ENCODE measurements around the gene DDX1. TPM values are rescaled to one million over a fixed set of nuclear protein-coding genes. Genes with fewer than 3 reads are reported as not detected.
A peak's percentile ranks its signal among the peaks of the same experiment; 100 is the strongest.

Gene DDX1
- total RNA-seq, 2 experiments from 2014 or later = 70.2 to 72.1 TPM

DNA sequence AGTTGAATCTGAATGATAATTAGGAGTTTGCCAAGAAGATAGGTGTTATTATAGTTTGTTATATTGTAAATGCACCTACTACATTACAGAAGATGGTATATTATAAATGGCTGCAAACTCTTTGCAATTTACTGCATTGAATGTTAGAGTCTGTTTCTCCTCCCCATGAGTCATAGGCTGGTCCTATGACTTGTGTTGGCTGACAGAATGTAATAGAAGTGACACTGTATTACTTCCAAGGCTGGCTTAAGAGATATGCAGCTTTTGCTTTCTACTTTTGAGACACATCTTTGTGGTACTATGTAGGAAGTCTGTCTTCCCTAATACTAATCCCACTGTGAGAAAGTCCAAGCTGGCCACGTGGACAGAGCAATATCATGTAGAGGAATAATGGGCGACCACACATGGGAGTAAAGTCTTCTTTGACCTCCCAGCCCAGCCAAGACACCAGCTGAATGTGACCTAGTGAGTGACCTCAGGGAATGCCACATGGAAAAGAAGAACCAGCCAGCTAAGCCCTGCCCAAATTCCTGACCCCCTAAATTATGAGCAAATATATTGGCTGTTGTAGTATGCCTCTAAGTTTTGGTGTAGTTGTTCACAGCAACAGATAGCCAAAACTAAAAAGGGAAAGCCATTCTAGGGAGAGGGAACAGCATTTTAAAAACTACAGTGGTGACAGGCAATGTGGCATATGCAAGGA lies 6.8 kb upstream of the DDX1 start:
- Mint-ChIP-seq H3K27me3 (ENCODE audit: low read depth) (no peaks in the 10 kb centered on the region), H3K36me3 (ENCODE audit: low read depth) (no peaks in the 10 kb centered on the region), H3K27ac (no peak overlapping the region), H3K9me3 (ENCODE audit: insufficient read depth) (no peaks in the 10 kb centered on the region), H3K4me3 (no peak overlapping the region), H3K4me1 (ENCODE audit: low read depth) (no peaks in the 10 kb centered on the region)
- DNase-seq (peak; percentile 2), ATAC-seq (no peak)
- CTCF ChIA-PET = interaction anchor here (1.0 to 1.6 kb wide), 3 partner anchors 8 to 11 kb away, joined by 3 to 5 read pairs (median 4); no protein-coding TSS in a partner anchor
- POLR2A ChIA-PET = no interaction called here

DNA sequence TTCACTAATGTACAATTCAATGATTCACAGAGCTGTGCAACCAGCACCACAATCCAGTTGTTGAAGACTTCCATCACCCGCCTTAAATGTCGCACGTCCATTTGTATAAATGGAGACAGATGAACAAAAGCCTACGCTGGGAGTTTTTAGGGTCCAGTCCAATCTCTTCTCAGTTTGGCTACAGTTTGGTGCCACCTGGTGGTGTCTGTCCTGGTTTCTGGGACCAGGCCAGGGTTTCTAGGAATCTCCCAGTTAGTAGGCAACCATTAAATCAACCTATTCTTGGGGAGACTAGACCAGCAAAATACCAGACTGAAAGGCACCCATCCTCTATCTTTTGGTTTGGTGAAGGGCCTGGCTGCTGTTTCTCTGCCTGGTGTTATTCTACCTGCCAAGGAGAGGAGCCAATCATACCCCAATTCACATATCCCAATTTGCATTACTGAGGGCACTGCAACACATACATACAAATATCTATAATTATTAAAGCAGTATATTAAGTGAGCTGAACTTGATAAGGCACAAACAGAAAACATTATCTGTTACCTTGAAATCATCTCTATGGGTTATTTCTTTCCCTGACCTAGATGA lies 3.2 kb upstream of the DDX1 start:
- peaks cover under 1% of the 10 kb centered on the region for H3K36me3 Mint-ChIP-seq (ENCODE audit: low read depth)
- H3K27ac Mint-ChIP-seq = no peak overlapping the region
- ChIA-PET POLR2A (interaction anchor here (0.5 kb wide), 1 partner anchor 730 kb away, joined by 3 read pairs; no protein-coding TSS in a partner anchor), CTCF (interaction anchor here (0.9 to 2.6 kb wide), 3 partner anchors 9 to 11 kb away, joined by 3 to 20 read pairs (median 9); no protein-coding TSS in a partner anchor)
- H3K4me1 Mint-ChIP-seq (ENCODE audit: low read depth) = peaks cover 14% of the 10 kb centered on the region
- no peaks in the 10 kb centered on the region for H3K27me3 Mint-ChIP-seq (ENCODE audit: low read depth)
- ATAC-seq (no peak), DNase-seq (peak; percentile 45)
- no peak overlapping the region for H3K4me3 Mint-ChIP-seq
- H3K9me3 Mint-ChIP-seq (ENCODE audit: insufficient read depth) = no peaks in the 10 kb centered on the region

DNA sequence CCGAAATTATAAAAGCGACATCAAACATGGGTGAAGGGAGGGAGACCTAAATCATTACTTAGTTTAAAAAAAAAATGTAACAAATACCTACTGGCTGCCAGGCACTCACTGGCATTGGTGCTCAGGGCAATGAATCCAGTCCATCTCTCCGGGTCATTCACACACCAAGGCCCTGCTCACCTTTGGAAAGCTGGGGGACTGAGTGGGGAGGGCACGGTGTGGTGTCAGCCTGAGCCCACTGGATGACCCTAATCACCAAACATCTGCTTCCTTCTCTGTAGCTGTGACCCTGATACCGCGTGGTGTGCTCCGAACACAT lies 336 bp upstream of the DDX1 start:
- CTCF ChIA-PET = no interaction called here
- no peaks in the 10 kb centered on the region for H3K9me3 Mint-ChIP-seq (ENCODE audit: insufficient read depth)

DNA sequence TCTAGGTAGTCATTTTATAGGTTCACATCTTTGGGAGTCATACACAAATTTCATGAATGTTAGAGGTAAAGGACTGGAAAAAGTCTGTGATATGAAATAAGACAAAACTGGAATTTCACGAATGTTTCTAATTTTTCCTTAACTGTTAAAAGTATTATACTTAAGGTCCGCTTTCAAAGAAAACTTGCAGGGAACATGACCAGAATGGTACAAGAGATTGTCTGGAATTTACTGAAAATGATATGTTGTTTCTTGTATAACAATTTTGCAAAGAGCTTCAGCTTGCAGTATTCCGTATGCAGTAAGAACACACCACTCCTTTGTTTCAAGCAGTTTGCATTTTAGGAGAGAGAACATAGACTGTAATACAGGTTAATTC lies 1.6 kb downstream of the DDX1 start:
- CTCF ChIA-PET = interaction anchor here (1.6 kb wide), 1 partner anchor 16 kb away, joined by 4 read pairs; no protein-coding TSS in a partner anchor
- ATAC-seq (no peak), DNase-seq (no peak)
- POLR2A ChIA-PET = no interaction called here
- Mint-ChIP-seq H3K4me3 (peak overlapping the region; percentile 82), H3K9me3 (ENCODE audit: insufficient read depth) (no peaks in the 10 kb centered on the region), H3K27me3 (ENCODE audit: low read depth) (no peaks in the 10 kb centered on the region), H3K36me3 (ENCODE audit: low read depth) (peaks cover 27% of the 10 kb centered on the region), H3K27ac (peak overlapping the region; percentile 6), H3K4me1 (ENCODE audit: low read depth) (peaks cover 33% of the 10 kb centered on the region)

More for the DNA sequence above, 336 bp upstream of the DDX1 start:
- no peaks in the 10 kb centered on the region for H3K27me3 Mint-ChIP-seq (ENCODE audit: low read depth)
- H3K4me3 Mint-ChIP-seq = peak overlapping the region; percentile 82
- DNase-seq (no peak), ATAC-seq (no peak)
- peaks cover 17% of the 10 kb centered on the region for H3K36me3 Mint-ChIP-seq (ENCODE audit: low read depth)
- H3K4me1 Mint-ChIP-seq (ENCODE audit: low read depth) = peaks cover 32% of the 10 kb centered on the region
- POLR2A ChIA-PET = interaction anchor here (0.6 to 2.1 kb wide), 3 partner anchors 30 to 597 kb away, joined by 3 to 8 read pairs (median 3); partner anchors contain the start of gene NBAS
- H3K27ac Mint-ChIP-seq = peak overlapping the region; percentile 88

DNA sequence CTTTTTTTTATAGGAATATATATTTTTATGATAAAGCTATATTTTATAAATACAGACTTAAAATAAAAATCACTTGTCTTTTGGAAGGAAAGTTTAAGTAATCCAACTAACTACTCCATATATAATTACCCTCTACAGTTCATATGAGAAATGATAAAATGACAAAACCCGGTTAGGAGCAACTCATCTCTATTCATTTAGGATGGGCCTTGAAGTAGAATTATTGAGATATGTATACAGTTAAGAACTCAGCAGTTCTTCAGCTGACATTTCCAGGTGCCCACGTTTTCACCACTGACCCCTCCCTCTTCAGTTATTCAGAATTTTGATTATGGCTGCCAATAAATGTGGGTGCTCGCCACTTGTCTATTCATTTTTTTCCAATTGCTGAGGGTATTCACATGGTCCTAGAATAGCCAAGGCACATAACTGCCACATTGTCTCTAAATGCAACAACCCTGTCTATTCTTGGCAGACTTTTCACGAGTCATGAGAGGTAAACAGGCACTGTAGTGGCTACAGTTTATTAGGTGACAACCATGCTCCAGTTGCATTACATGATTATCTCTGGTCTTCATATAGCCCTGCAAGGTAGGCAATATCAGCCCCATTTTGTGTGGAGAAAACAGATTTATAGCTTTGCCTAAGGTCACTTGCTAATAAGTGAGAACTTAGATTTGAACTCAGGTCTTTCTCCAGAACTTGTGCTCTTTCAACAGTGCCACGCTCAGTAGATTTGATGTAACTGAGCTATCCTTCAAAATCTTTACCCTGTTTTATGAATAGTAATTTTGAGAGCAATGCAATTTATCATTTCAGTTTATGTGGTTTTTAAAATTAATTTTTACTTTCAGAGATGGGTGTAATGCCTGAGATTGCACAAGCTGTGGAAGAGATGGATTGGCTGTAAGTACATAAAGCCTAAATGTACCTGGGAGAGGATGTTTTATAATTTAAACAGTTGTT lies 2.9 kb downstream of the DDX1 start:
- ChIA-PET CTCF (interaction anchor here (1.6 to 1.8 kb wide), 2 partner anchors 10 to 17 kb away, joined by 4 to 5 read pairs; no protein-coding TSS in a partner anchor), POLR2A (no interaction called here)
- ATAC-seq (no peak), DNase-seq (no peak)
- no peaks in the 10 kb centered on the region for H3K9me3 Mint-ChIP-seq (ENCODE audit: insufficient read depth)
- no peak overlapping the region for H3K27ac Mint-ChIP-seq
- H3K27me3 Mint-ChIP-seq (ENCODE audit: low read depth) = no peaks in the 10 kb centered on the region
- H3K36me3 Mint-ChIP-seq (ENCODE audit: low read depth) = peaks cover 30% of the 10 kb centered on the region
- peaks cover 33% of the 10 kb centered on the region for H3K4me1 Mint-ChIP-seq (ENCODE audit: low read depth)
- H3K4me3 Mint-ChIP-seq = no peak overlapping the region

DNA sequence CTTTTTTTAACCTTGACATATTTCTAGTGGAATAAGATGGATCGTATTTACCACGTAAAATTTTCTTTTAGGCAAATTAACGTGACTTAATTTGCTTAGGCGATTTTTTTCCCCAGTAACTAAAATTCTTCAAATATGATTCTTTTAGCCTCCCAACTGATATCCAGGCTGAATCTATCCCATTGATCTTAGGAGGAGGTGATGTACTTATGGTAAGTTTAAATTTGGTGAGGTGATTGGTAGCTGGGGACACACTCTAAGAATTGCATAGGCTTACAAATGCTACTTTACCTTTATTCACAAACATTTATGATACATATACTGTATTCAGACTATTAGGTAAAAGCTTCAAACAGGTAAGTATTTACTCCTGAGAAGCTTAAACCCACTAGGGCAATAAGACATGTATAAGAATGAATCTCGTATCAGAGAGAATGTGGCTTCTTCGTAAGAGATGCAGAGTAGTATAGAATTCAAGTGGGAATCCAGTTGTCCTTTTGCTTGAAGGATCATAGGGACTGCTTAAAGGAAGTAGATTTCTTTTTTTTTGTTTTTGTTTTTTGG lies 3.8 kb downstream of the DDX1 start:
- ChIA-PET CTCF (interaction anchor here (1.6 to 1.8 kb wide), 2 partner anchors 11 to 18 kb away, joined by 5 read pairs; no protein-coding TSS in a partner anchor), POLR2A (no interaction called here)
- Mint-ChIP-seq H3K27ac (no peak overlapping the region), H3K27me3 (ENCODE audit: low read depth) (no peaks in the 10 kb centered on the region), H3K36me3 (ENCODE audit: low read depth) (peaks cover 33% of the 10 kb centered on the region), H3K4me1 (ENCODE audit: low read depth) (peaks cover 33% of the 10 kb centered on the region), H3K9me3 (ENCODE audit: insufficient read depth) (no peaks in the 10 kb centered on the region), H3K4me3 (no peak overlapping the region)
- ATAC-seq (no peak), DNase-seq (no peak)

DNA sequence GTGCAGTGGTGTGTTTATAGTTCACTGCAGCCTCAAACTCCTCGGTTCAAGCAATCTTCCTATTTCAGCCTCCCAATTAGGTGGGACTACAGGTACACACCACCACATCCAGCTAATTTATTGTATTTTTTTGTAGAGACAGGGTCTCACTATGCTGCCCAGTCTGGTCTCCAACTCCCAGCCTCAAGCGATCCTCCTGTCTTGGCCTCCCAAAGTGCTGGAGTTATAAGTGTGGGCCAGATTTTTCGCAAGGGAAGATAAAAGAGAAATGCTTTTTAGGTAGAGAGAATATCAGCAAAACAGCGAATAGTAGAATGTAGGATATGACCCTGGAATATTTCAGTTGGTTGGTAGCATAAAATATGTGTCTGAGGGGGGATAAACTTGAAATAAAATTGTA lies 4.3 kb downstream of the DDX1 start:
- ChIA-PET POLR2A (no interaction called here), CTCF (interaction anchor here (1.6 to 1.8 kb wide), 2 partner anchors 11 to 19 kb away, joined by 5 read pairs; no protein-coding TSS in a partner anchor)
- ATAC-seq (no peak), DNase-seq (no peak)
- Mint-ChIP-seq H3K4me1 (ENCODE audit: low read depth) (peaks cover 33% of the 10 kb centered on the region), H3K36me3 (ENCODE audit: low read depth) (peaks cover 36% of the 10 kb centered on the region), H3K9me3 (ENCODE audit: insufficient read depth) (no peaks in the 10 kb centered on the region), H3K4me3 (no peak overlapping the region), H3K27me3 (ENCODE audit: low read depth) (no peaks in the 10 kb centered on the region), H3K27ac (no peak overlapping the region)

DNA sequence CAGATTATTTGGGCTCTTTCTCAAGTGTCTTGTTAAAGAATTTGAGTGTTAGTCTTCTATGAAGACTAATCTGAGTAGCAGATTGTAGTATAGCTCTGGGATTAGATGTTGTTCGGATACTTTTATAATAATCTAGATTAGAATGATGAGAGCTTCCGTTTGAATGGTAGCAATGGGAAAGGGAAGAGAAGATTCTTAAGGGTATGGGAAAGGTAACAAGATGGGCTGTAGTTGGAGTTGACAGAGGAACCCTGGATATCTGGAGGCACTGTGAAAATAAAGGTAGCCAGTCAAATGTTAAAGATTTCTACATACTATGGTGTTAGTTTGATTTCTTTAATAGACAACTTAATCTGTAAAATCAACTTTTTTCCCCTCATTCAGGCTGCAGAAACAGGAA lies 4.7 kb downstream of the DDX1 start:
- Mint-ChIP-seq H3K27me3 (ENCODE audit: low read depth) (no peaks in the 10 kb centered on the region), H3K27ac (no peak overlapping the region), H3K4me3 (no peak overlapping the region), H3K4me1 (ENCODE audit: low read depth) (peaks cover 29% of the 10 kb centered on the region), H3K9me3 (ENCODE audit: insufficient read depth) (no peaks in the 10 kb centered on the region), H3K36me3 (ENCODE audit: low read depth) (peaks cover 40% of the 10 kb centered on the region)
- no peak for DNase-seq
- ATAC-seq = no peak
- ChIA-PET CTCF (interaction anchor here (1.6 to 1.8 kb wide), 2 partner anchors 12 to 19 kb away, joined by 5 read pairs; no protein-coding TSS in a partner anchor), POLR2A (no interaction called here)

DNA sequence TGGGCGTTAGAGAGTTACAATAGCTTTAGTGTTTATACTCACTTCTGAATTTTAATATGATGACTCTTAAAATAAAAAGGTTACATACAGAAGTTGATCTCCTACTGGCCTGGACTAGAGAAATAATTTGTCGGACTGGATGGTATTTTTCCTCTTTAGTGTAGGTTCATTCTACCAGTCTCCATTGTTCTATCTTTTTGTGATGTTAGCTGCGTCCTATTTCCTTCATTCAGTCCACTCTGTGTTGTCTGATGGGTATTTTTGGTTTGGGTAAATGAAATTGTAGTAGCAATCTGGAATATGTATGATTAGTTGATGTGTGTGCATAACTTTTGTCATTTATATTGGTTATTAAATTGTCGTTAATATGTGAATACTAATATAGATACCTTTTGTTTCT lies 5.3 kb downstream of the DDX1 start:
- no peak overlapping the region for H3K27ac Mint-ChIP-seq
- H3K27me3 Mint-ChIP-seq (ENCODE audit: low read depth) = no peaks in the 10 kb centered on the region
- H3K9me3 Mint-ChIP-seq (ENCODE audit: insufficient read depth) = no peaks in the 10 kb centered on the region
- ChIA-PET POLR2A (interaction anchor here (0.6 kb wide), 1 partner anchor 132 kb away, joined by 5 read pairs; no protein-coding TSS in a partner anchor), CTCF (interaction anchor here (1.6 kb wide), 1 partner anchor 20 kb away, joined by 5 read pairs; no protein-coding TSS in a partner anchor)
- H3K4me1 Mint-ChIP-seq (ENCODE audit: low read depth) = peaks cover 26% of the 10 kb centered on the region
- no peak overlapping the region for H3K4me3 Mint-ChIP-seq
- no peak for ATAC-seq
- DNase-seq = no peak
- H3K36me3 Mint-ChIP-seq (ENCODE audit: low read depth) = peaks cover 44% of the 10 kb centered on the region

DNA sequence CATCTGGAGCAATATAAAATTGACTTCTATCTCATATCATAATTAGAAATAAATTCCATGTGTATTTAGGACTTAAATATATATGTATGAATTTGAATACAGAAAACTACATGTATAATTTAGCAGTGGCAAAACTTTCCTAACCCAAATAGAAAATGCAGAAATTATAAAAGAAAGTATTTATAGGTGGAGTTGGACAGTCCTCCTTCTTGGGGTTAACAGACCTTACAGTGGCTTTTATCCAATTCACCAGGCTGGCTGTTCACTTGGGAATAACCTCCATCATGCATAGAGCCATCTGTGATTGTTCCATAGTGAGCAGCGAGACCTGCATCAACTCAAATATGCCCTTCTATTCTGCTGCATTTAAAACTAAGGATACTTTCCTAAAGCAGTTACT lies 8.3 kb downstream of the DDX1 start:
- DNase-seq (no peak), ATAC-seq (no peak)
- H3K9me3 Mint-ChIP-seq (ENCODE audit: insufficient read depth) = no peaks in the 10 kb centered on the region
- no peak overlapping the region for H3K4me3 Mint-ChIP-seq
- H3K27me3 Mint-ChIP-seq (ENCODE audit: low read depth) = no peaks in the 10 kb centered on the region
- peaks cover 7% of the 10 kb centered on the region for H3K4me1 Mint-ChIP-seq (ENCODE audit: low read depth)
- POLR2A ChIA-PET = no interaction called here
- H3K27ac Mint-ChIP-seq = no peak overlapping the region
- CTCF ChIA-PET = interaction anchor here (1.0 kb wide), 1 partner anchor 23 kb away, joined by 3 read pairs; no protein-coding TSS in a partner anchor
- peaks cover 67% of the 10 kb centered on the region for H3K36me3 Mint-ChIP-seq (ENCODE audit: low read depth)

DNA sequence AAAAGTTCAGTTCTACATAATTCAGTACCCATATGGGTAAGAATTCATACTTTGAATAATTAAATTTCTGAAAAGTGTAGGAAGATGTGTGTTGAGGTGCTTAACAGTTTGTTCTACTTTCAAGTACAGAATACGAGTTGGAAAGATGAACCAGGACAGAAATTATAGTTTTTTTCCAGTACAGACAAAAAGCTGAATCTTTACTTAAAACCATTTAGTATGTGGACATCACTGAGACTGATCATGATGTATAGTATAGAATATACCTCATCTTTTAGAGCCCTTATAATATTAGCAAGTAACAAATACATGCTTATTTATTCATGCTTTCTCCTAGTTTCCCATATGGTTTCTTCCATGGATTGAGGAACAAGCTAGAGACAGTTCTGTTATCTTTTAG lies 10.0 kb downstream of the DDX1 start:
- no peaks in the 10 kb centered on the region for H3K27me3 Mint-ChIP-seq (ENCODE audit: low read depth)
- H3K4me3 Mint-ChIP-seq = no peak overlapping the region
- no peaks in the 10 kb centered on the region for H3K9me3 Mint-ChIP-seq (ENCODE audit: insufficient read depth)
- H3K4me1 Mint-ChIP-seq (ENCODE audit: low read depth) = no peaks in the 10 kb centered on the region
- no peak for DNase-seq
- H3K27ac Mint-ChIP-seq = no peak overlapping the region
- peaks cover 64% of the 10 kb centered on the region for H3K36me3 Mint-ChIP-seq (ENCODE audit: low read depth)
- ChIA-PET CTCF (no interaction called here), POLR2A (no interaction called here)
- ATAC-seq = no peak
